Measurements from ENCODE around the gene MFNG. TPM values are rescaled to one million over a fixed set of nuclear protein-coding genes. Genes with fewer than 3 reads are reported as not detected.

Gene MFNG, protein sequence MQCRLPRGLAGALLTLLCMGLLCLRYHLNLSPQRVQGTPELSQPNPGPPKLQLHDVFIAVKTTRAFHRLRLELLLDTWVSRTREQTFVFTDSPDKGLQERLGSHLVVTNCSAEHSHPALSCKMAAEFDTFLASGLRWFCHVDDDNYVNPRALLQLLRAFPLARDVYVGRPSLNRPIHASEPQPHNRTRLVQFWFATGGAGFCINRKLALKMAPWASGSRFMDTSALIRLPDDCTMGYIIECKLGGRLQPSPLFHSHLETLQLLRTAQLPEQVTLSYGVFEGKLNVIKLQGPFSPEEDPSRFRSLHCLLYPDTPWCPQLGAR
- 1 to 10 TPM; 3.0 to 7.3 TPM for total RNA-seq

DNA sequence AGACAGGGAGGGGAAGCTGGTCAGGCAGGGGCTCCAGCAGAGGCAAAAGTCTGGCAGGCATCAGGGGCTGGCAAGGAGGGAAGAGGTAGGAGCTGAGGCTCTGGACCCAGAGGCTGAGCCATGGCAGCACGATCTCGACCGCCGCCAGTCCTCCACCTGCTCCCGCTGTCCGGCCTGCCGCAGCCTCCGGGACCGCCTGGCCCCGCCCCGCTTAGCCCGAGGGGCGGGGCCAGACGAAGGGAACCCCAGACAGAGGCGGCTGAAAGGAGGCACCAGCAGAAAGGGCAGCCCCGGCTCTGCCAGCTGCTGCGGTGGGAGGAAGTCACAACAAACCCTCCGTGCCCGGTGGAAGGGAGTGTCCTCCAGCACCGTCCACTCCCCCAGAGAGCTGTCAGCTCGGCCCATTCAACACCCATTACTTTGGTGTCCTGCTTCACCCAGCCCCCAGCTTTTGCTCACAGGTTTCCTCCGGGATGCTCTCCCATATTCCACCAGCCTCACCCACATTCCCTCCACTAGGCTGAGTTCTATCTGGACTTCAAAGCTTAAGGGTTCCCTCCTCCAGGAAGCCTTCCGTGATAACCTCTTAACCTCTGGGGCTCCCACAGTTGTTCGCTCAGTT is at the start of gene MFNG:
MFNG (minus strand) TSS at position 161 of the 622 bp plus-strand sequence. CDS start 207 bp downstream, outside the sequence.
- Histone ChIP-seq H3K4me3 (no peak within 1 kb of the TSS), H3K36me3 (replicated peaks in 1 of 2; ENCODE audit: insufficient read depth in 1 of 2, low read depth in 2 of 2) (no peaks in the 10 kb centered on the region), H3K27ac (peak within 1 kb of the TSS in 2 of 4 donors; percentile 48 to 56), H3K4me1 (peaks cover 13% of the 10 kb centered on the region), H3K27me3 (no peaks in the 10 kb centered on the region), H3K9me3 (no peaks in the 10 kb centered on the region)
- DNase-seq (peak; percentile 65 to 77 (median 74)), ATAC-seq (peak; percentile 77)
- intact Hi-C loops (cut with DNase I): no loop called here
- peak in 1 of 3 donors; percentile 24 for TF ChIP-seq POLR2A (IDR thresholded peaks at IDR 0.05)
- TF ChIP-seq, protein P1, sequence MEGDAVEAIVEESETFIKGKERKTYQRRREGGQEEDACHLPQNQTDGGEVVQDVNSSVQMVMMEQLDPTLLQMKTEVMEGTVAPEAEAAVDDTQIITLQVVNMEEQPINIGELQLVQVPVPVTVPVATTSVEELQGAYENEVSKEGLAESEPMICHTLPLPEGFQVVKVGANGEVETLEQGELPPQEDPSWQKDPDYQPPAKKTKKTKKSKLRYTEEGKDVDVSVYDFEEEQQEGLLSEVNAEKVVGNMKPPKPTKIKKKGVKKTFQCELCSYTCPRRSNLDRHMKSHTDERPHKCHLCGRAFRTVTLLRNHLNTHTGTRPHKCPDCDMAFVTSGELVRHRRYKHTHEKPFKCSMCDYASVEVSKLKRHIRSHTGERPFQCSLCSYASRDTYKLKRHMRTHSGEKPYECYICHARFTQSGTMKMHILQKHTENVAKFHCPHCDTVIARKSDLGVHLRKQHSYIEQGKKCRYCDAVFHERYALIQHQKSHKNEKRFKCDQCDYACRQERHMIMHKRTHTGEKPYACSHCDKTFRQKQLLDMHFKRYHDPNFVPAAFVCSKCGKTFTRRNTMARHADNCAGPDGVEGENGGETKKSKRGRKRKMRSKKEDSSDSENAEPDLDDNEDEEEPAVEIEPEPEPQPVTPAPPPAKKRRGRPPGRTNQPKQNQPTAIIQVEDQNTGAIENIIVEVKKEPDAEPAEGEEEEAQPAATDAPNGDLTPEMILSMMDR (IDR thresholded peaks at IDR 0.05): no peak
- 6 to 49% methylated on average over 2 to 24 of the region's 24 CpGs for WGBS, 2 donors

DNA sequence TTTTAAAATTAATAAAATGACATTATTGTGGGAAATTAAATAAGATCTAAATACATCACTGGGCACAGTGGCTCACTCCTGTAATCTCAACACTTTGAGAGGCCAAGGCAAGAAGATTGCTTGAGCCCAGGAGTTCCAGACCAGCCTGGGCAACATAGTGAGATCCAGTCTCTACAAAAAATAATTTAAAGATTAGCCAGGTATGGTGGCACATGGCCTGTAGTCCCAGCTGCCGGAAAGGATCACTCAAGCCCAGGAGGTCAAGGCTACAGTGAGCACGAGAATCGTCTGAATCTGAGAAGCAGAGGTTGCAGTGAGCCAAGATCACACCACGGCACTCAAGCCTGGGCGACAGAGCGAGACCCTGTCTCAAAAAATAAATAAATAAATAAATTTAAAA is 49.0 kb upstream of the MFNG start:
- Histone ChIP-seq H3K4me3 (no peak overlapping the region), H3K27me3 (no peaks in the 10 kb centered on the region), H3K4me1 (peaks cover 13% of the 10 kb centered on the region), H3K9me3 (no peaks in the 10 kb centered on the region), H3K27ac (no peak overlapping the region), H3K36me3 (replicated peaks in 1 of 2; ENCODE audit: insufficient read depth in 1 of 2, low read depth in 2 of 2) (no peaks in the 10 kb centered on the region)
- TF ChIP-seq, protein P1 (IDR thresholded peaks at IDR 0.05): no peak
- TF ChIP-seq POLR2A (IDR thresholded peaks at IDR 0.05): no peak
- DNase-seq: no peak
- no peak for ATAC-seq
- intact Hi-C loops (cut with DNase I): loop anchor here (10.0 kb wide), 1 partner anchor 160 kb away; the partner anchor contains the start of gene TRIOBP
- WGBS, 2 donors: 66 to 70% methylated on average over 6 of the region's 6 CpGs

DNA sequence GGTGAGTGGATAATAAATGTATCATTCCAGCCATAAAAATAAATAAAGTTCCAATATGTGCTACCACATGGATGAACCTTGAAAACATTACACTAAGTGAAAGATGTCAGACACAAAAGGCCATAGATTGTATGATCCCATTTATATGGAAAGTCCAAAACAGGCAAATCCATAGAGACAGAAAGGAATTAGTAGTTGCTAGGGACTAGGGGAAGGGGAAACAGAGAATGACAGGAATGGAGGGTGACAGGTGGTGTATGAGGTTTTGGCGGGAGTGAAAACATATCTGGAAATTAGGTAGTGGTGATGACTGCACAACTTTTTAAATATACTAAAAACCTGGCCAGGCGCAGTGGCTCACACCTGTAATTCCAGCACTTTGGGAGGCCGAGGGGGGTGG is 48.3 kb upstream of the MFNG start:
- no peaks in the 10 kb centered on the region for H3K27me3 ChIP-seq
- no peak for TF ChIP-seq POLR2A (IDR thresholded peaks at IDR 0.05)
- TF ChIP-seq, protein P1 (IDR thresholded peaks at IDR 0.05): no peak
- H3K27ac ChIP-seq: no peak overlapping the region
- 85 to 87% methylated on average over 3 of the region's 3 CpGs for WGBS, 2 donors
- peaks cover 12% of the 10 kb centered on the region for H3K4me1 ChIP-seq
- H3K4me3 ChIP-seq: no peak overlapping the region
- H3K9me3 ChIP-seq: no peaks in the 10 kb centered on the region
- DNase-seq: no peak
- no peak for ATAC-seq
- intact Hi-C loops (cut with DNase I): loop anchor here (10.0 kb wide), 1 partner anchor 160 kb away; the partner anchor contains the start of gene TRIOBP
- H3K36me3 ChIP-seq (replicated peaks in 1 of 2; ENCODE audit: insufficient read depth in 1 of 2, low read depth in 2 of 2): no peaks in the 10 kb centered on the region

DNA sequence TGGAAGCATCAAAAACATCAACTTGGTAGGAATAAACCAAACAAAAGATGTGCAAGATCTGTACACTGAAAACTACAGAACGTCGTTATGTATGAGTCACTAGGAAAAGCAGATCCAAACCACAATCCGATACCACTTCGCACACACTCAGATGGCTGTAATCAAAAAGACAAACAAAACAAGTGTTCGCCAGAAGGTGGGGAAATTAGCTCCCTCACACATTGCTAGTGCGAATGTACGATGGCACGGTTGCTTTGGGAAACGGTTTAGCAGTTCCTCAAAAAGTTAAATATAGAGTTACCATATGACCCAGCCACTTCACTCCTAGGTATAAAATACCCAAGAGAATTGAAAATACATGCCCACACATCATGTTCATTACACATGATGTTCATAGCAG is 47.8 kb upstream of the MFNG start:
- intact Hi-C loops (cut with DNase I): loop anchor here (10.0 kb wide), 1 partner anchor 161 kb away; the partner anchor contains the start of gene TRIOBP
- ATAC-seq (no peak), DNase-seq (no peak)
- H3K36me3 ChIP-seq (replicated peaks in 1 of 2; ENCODE audit: insufficient read depth in 1 of 2, low read depth in 2 of 2): no peaks in the 10 kb centered on the region
- no peak overlapping the region for H3K27ac ChIP-seq
- peaks cover 7% of the 10 kb centered on the region for H3K4me1 ChIP-seq
- TF ChIP-seq, protein P1 (IDR thresholded peaks at IDR 0.05): no peak
- no peak for TF ChIP-seq POLR2A (IDR thresholded peaks at IDR 0.05)
- H3K27me3 ChIP-seq: no peaks in the 10 kb centered on the region
- H3K9me3 ChIP-seq: no peaks in the 10 kb centered on the region
- H3K4me3 ChIP-seq: no peak overlapping the region
- WGBS, 2 donors: 32% methylated on average over 9 of the region's 9 CpGs
